ENCODE data around the gene RC3H2. TPM values are rescaled to one million over a fixed set of nuclear protein-coding genes. Genes with fewer than 3 reads are reported as not detected.
"Not testable (repeated sequence)": the region's sequence is repeated elsewhere in the genome, so short reads cannot be mapped to it uniquely, and the experiment has no call there.

Gene RC3H2
- polyA plus RNA-seq, 1 donor: 52.1 TPM

- DNase-seq: no peak
Measured at GRCh38 chr9:122844137-122844536, 61.0 kb downstream of the RC3H2 start.

GRCh38 chr9:122841501-122841900 is 63.7 kb downstream of the RC3H2 start:
- DNase-seq: no peak

GRCh38 chr9:122838441-122838840 is 66.7 kb downstream of the RC3H2 start:
- DNase-seq: not testable (repeated sequence)

GRCh38 chr9:122837266-122837850 is 67.8 kb downstream of the RC3H2 start:
- no peak for DNase-seq

GRCh38 chr9:122835313-122835731 is 69.8 kb downstream of the RC3H2 start:
- no peak for DNase-seq

GRCh38 chr9:122832194-122832593 is 73.0 kb downstream of the RC3H2 start:
- no peak for DNase-seq

- not testable (repeated sequence) for DNase-seq
Measured at GRCh38 chr9:122828965-122829284, 76.2 kb downstream of the RC3H2 start.

GRCh38 chr9:122827761-122828093 is 77.4 kb downstream of the RC3H2 start:
- DNase-seq: no peak

- DNase-seq: no peak
Measured at GRCh38 chr9:122822938-122823337, 82.2 kb downstream of the RC3H2 start.

- no peak for DNase-seq
Measured at GRCh38 chr9:122822056-122822455, 83.1 kb downstream of the RC3H2 start.

- no peak for DNase-seq
Measured at GRCh38 chr9:122821278-122821943, 83.7 kb downstream of the RC3H2 start.

GRCh38 chr9:122820490-122820845 is 84.7 kb downstream of the RC3H2 start:
- no peak for DNase-seq

- no peak for DNase-seq
Measured at GRCh38 chr9:122819791-122820489, 85.2 kb downstream of the RC3H2 start.

- no peak for DNase-seq
Measured at GRCh38 chr9:122819326-122819725, 85.8 kb downstream of the RC3H2 start.

- DNase-seq: no peak
Measured at GRCh38 chr9:122816163-122816867, 88.8 kb downstream of the RC3H2 start.

GRCh38 chr9:122815544-122815943 is 89.6 kb downstream of the RC3H2 start:
- DNase-seq: no peak

- no peak for DNase-seq
Measured at GRCh38 chr9:122814545-122814944, 90.6 kb downstream of the RC3H2 start.

GRCh38 chr9:122812736-122813135 is 92.4 kb downstream of the RC3H2 start:
- DNase-seq: no peak

GRCh38 chr9:122810306-122810946 is 94.7 kb downstream of the RC3H2 start:
- peak; percentile 85 for DNase-seq

- DNase-seq: not testable (repeated sequence)
Measured at GRCh38 chr9:122809261-122809660, 95.9 kb downstream of the RC3H2 start.

- DNase-seq: no peak
Measured at GRCh38 chr9:122808141-122808540, 97.0 kb downstream of the RC3H2 start.

- DNase-seq: no peak
Measured at GRCh38 chr9:122807271-122807900, 97.8 kb downstream of the RC3H2 start.

All from left kidney (tissue), 2 donors.